CD14-positive monocyte (primary cell): ENCODE data around the gene RIPK3. TPM values are rescaled to one million over a fixed set of nuclear protein-coding genes. Genes with fewer than 3 reads are reported as not detected.

Experiments used
- DNase-seq, 3 donors: peaks; one replicate each; pipeline ENCODE4 v3.0.0-alpha.2; 2011 to 2022
- H2AFZ ChIP-seq: 2 replicates; pipeline ENCODE4 v1.6.0; 2012; ENCODE audit warnings: mild to moderate bottlenecking, low read depth, low read length, inconsistent platforms; ENCODE audit not compliant: insufficient read depth, poor library complexity, severe bottlenecking
- H3K27ac ChIP-seq, 2 donors: 1 replicate in 1 of 2; 2 replicates in 1 of 2; pipeline ENCODE4 v1.5.1; 2012 to 2013; ENCODE audit warnings: low read length in 2 of 2, control low read depth in 1 of 2, inconsistent platforms in 1 of 2, low read depth in 1 of 2, mild to moderate bottlenecking in 1 of 2
- H3K27me3 ChIP-seq, 2 donors: one replicate each; pipeline versions ENCODE4 v1.6.0 to v1.6.1; 2011 to 2013; ENCODE audit warnings: low read length in 2 of 2; ENCODE audit not compliant: control insufficient read depth in 2 of 2, insufficient read depth in 2 of 2
- H3K36me3 ChIP-seq, 2 donors: replicated peaks in 1 of 2; 1 replicate in 1 of 2; 2 replicates in 1 of 2; pipeline versions ENCODE4 v1.5.1 to v1.6.1; 2012 to 2013; ENCODE audit warnings: low read length in 2 of 2, control low read depth in 1 of 2, inconsistent platforms in 1 of 2, mild to moderate bottlenecking in 1 of 2; ENCODE audit not compliant: insufficient read depth in 2 of 2, control insufficient read depth in 1 of 2
- H3K4me1 ChIP-seq, 2 donors: 1 replicate in 1 of 2; 2 replicates in 1 of 2; pipeline versions ENCODE4 v1.5.1 to v1.6.1; 2012 to 2013; ENCODE audit warnings: low read length in 2 of 2, control low read depth in 1 of 2, inconsistent platforms in 1 of 2, mild to moderate bottlenecking in 1 of 2, moderate library complexity in 1 of 2; ENCODE audit not compliant: insufficient read depth in 2 of 2, control insufficient read depth in 1 of 2
- H3K4me2 ChIP-seq: replicated peaks from 2 replicates; pipeline ENCODE3; 2012; ENCODE audit warnings: low read length, moderate library complexity, mild to moderate bottlenecking; ENCODE audit not compliant: poor library complexity, severe bottlenecking; ENCODE audit errors: extremely low read depth
- H3K4me3 ChIP-seq, 3 experiments: fragments of 200-600 bp in 1 of 3; sonication (generic) in 1 of 3; replicated peaks in 1 of 3; 1 replicate in 2 of 3; 2 replicates in 1 of 3; pipeline ENCODE4 v1.5.1; 2011 to 2013; ENCODE audit warnings: low read length in 3 of 3, mild to moderate bottlenecking in 3 of 3, control low read depth in 2 of 3, low read depth in 2 of 3, inconsistent platforms in 1 of 3, moderate library complexity in 1 of 3
- H3K79me2 ChIP-seq: 2 replicates; pipeline ENCODE4 v1.6.0; 2012; ENCODE audit warnings: mild to moderate bottlenecking, control low read depth, inconsistent platforms, low read length, moderate library complexity; ENCODE audit not compliant: insufficient read depth
- H3K9ac ChIP-seq: 2 replicates; pipeline ENCODE4 v1.6.0; 2017; ENCODE audit warnings: low read length, mild to moderate bottlenecking; ENCODE audit not compliant: insufficient read depth, poor library complexity, severe bottlenecking
- H3K9me3 ChIP-seq, 2 donors: replicated peaks in 1 of 2; 1 replicate in 1 of 2; 2 replicates in 1 of 2; pipeline versions ENCODE4 v1.5.1 to v1.6.1; 2012 to 2013; ENCODE audit warnings: low read length in 2 of 2, control low read depth in 1 of 2; ENCODE audit not compliant: control insufficient read depth in 1 of 2, insufficient read depth in 1 of 2
- H4K20me1 ChIP-seq: 2 replicates; pipeline ENCODE4 v1.6.0; 2012; ENCODE audit warnings: mild to moderate bottlenecking, low read length, control low read depth, moderate library complexity; ENCODE audit not compliant: insufficient read depth
- H3K27ac Mint-ChIP-seq, 7 donors: one replicate each; pipeline ENCODE4 v1.8.0; 2020; ENCODE audit warnings: mild to moderate bottlenecking in 7 of 7, mixed read lengths in 7 of 7, moderate library complexity in 6 of 7, inconsistent platforms in 2 of 7
- H3K27me3 Mint-ChIP-seq, 3 donors: one replicate each; pipeline ENCODE4 v1.8.0; 2021 to 2022; ENCODE audit warnings: low read depth in 3 of 3, mild to moderate bottlenecking in 3 of 3, mixed read lengths in 3 of 3, moderate library complexity in 3 of 3, inconsistent platforms in 1 of 3
- H3K36me3 Mint-ChIP-seq, 2 donors: one replicate each; pipeline ENCODE4 v1.8.0; 2020; ENCODE audit warnings: mixed read lengths in 2 of 2, inconsistent platforms in 1 of 2, mild to moderate bottlenecking in 1 of 2
- H3K4me1 Mint-ChIP-seq: one replicate; pipeline ENCODE4 v1.8.0; 2020; ENCODE audit warnings: mild to moderate bottlenecking, mixed read lengths
- H3K4me3 Mint-ChIP-seq, 2 donors: one replicate each; pipeline ENCODE4 v1.8.0; 2020; ENCODE audit warnings: mild to moderate bottlenecking in 2 of 2, mixed read lengths in 2 of 2, moderate library complexity in 1 of 2
- H3K9me3 Mint-ChIP-seq, 7 donors: one replicate each; pipeline ENCODE4 v1.8.0; 2020 to 2022; ENCODE audit warnings: mixed read lengths in 7 of 7, mild to moderate bottlenecking in 6 of 7, moderate library complexity in 6 of 7, inconsistent platforms in 2 of 7
- WGBS: methylation state at CpG from one replicate; pipeline ENCODE4 v1.1.5; 2013; ENCODE audit warnings: missing lambda C conversion rate; ENCODE audit not compliant: insufficient coverage; 5-methylcytosine and 5-hydroxymethylcytosine counted together
- intact Hi-C, 2 donors: fragments of 100-400 bp; cut with micrococcal nuclease; formaldehyde crosslinking; loops; one replicate each; pipeline versions ENCODE4 v1.15.0 to v1.15.1; 2023
- polyA plus RNA-seq, 3 donors: library from polyadenylated mRNA; depleted of rRNA in 1 of 3; unstranded in 2 of 3; stranded (reverse) in 1 of 3; fragments of 300-500 nt in 2 of 3; fragments of >200 nt in 1 of 3; fragmentation: Illumina TruSeq in 2 of 3; gene quantifications; 1 replicate in 2 of 3; 2 replicates in 1 of 3; pipeline ENCODE4 v1.2.3, GENCODE V29; 2012 to 2021
- TF ChIP-seq, protein P1 (sequence below): fragments of 200-600 bp; IDR thresholded peaks from one replicate; pipeline ENCODE4 v1.8.0; 2022; ENCODE audit warnings: antibody characterized with exemption, mild to moderate bottlenecking

RIPK3 gene
- polyA plus RNA-seq, 3 donors, result 11.7 to 69.6 (median 11.8) TPM

DNA sequence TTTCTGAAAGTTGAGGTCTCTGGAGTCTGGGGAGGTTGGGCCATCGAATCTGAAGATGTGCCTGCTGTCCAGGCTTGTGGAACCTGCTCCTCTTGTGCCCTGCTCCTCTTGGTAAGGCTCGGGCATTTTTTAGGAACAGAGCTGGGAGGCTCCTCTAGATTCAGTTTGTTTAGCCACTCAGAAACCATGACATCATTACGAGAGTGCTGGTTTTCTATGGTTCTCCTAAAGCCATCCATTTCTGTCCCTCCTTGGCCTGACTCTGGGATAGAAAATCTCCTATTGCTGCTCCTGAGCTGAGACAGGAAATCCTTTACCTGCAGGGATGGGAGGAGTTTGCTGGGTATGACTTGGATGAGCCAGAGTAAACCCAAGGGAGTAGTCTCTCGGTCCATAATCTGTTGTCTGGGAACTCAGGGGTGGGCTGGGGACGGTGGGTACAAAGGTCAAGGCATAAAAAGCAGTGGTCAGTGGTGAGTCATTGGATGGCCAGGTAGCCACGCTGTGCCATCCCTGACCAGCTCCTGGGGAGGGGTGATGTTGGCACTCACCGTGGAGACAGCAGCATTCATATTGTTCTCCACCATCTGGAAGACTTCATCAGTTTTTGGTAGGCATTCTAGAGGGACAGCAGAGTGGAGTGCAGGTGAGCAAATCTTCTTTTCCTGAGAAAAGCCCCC is 2.5 kb downstream of the RIPK3 start:
- Histone ChIP-seq H3K9me3 (peaks cover 0 to 2% of the 10 kb centered on the region in 2 donors), H3K4me1 (peaks cover 75 to 92% of the 10 kb centered on the region in 2 donors), H3K27ac (no peak overlapping the region), H4K20me1 (peaks cover 52% of the 10 kb centered on the region), H3K9ac (no peak overlapping the region), H3K4me3 (no peak overlapping the region), H2AFZ (no peak overlapping the region), H3K36me3 (peaks cover 19 to 26% of the 10 kb centered on the region in 2 donors), H3K27me3 (peaks cover 9 to 26% of the 10 kb centered on the region in 2 donors), H3K4me2 (no peak overlapping the region), H3K79me2 (peaks cover 21% of the 10 kb centered on the region)
- H3K4me1 Mint-ChIP-seq, result peaks cover 83% of the 10 kb centered on the region
- DNase-seq, result no peak
- H3K27me3 Mint-ChIP-seq, result peaks cover 21 to 40% (median 31%) of the 10 kb centered on the region in 3 donors
- peaks cover 0 to 9% (median 5%) of the 10 kb centered on the region in 7 donors for H3K9me3 Mint-ChIP-seq
- TF ChIP-seq, protein P1, sequence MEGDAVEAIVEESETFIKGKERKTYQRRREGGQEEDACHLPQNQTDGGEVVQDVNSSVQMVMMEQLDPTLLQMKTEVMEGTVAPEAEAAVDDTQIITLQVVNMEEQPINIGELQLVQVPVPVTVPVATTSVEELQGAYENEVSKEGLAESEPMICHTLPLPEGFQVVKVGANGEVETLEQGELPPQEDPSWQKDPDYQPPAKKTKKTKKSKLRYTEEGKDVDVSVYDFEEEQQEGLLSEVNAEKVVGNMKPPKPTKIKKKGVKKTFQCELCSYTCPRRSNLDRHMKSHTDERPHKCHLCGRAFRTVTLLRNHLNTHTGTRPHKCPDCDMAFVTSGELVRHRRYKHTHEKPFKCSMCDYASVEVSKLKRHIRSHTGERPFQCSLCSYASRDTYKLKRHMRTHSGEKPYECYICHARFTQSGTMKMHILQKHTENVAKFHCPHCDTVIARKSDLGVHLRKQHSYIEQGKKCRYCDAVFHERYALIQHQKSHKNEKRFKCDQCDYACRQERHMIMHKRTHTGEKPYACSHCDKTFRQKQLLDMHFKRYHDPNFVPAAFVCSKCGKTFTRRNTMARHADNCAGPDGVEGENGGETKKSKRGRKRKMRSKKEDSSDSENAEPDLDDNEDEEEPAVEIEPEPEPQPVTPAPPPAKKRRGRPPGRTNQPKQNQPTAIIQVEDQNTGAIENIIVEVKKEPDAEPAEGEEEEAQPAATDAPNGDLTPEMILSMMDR, result no peak
- 100% methylated on average over 5 of the region's 7 CpGs for WGBS
- H3K4me3 Mint-ChIP-seq, result peak overlapping the region in 1 of 2 donors; percentile 48
- peaks cover 36 to 41% of the 10 kb centered on the region in 2 donors for H3K36me3 Mint-ChIP-seq
- intact Hi-C loops, result loop anchor here in 1 of 2 donors (2.0 kb wide), 1 partner anchor 98 kb away; no protein-coding TSS in a partner anchor
- H3K27ac Mint-ChIP-seq, result no peak overlapping the region

DNA sequence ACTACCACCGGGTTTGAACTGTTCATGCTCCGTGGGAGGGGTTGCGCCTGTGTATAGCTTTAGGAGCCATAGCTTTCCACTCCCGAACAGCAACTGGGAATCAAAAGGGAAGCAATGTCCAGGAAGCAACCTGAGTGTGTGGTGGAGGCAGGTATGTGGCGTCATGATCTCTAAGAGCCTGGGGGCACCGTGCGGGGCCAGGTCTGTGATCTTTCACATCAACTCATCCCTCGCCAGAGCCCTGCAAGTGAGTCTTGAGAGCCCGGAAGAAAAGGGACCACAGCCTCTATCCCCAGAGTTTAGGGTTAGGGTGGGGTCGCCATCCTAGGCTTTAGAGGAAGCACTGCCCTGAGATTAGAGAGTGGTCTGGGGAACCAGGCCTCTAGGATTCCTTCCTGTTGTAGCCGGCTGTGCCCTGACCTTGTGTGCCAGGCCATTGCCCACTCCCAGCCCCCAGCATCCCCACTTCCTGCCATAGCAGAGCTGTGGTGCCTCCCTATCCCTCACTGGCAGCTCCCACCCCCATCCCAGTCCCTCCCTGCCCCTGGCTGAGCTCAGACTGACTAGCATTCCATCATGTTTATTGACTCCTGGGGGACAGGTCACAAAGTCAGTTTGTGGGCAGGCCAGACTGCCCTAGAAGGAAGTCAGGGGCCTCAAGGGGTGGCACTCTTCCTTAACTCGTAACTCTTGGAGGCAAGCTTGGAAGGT is 4.2 kb downstream of the RIPK3 start:
- Histone ChIP-seq H2AFZ (no peak overlapping the region), H4K20me1 (peaks cover 52% of the 10 kb centered on the region), H3K4me2 (peak overlapping the region; percentile 78), H3K27ac (no peak overlapping the region), H3K4me3 (peak overlapping the region in 1 of 3 experiments; percentile 66), H3K9ac (no peak overlapping the region), H3K27me3 (peaks cover 9 to 27% of the 10 kb centered on the region in 2 donors), H3K9me3 (peaks cover 0 to 2% of the 10 kb centered on the region in 2 donors), H3K36me3 (peaks cover 19 to 26% of the 10 kb centered on the region in 2 donors), H3K79me2 (peaks cover 21% of the 10 kb centered on the region), H3K4me1 (peaks cover 81 to 95% of the 10 kb centered on the region in 2 donors)
- Mint-ChIP-seq H3K4me1 (peaks cover 84% of the 10 kb centered on the region), H3K4me3 (peak overlapping the region; percentile 60 to 89), H3K27ac (peak overlapping the region in 2 of 7 donors; percentile 8 to 33), H3K27me3 (peaks cover 21 to 41% (median 34%) of the 10 kb centered on the region in 3 donors), H3K36me3 (peaks cover 39 to 43% of the 10 kb centered on the region in 2 donors), H3K9me3 (peaks cover 0 to 9% (median 5%) of the 10 kb centered on the region in 7 donors)
- 47% methylated on average over 4 of the region's 12 CpGs for WGBS
- intact Hi-C loops, result loop anchor here in 1 of 2 donors (2.0 kb wide), 1 partner anchor 99 kb away; no protein-coding TSS in a partner anchor
- TF ChIP-seq, protein P1, result no peak
- no peak for DNase-seq
